GM12874 (cell line): ENCODE results near the gene MED12L.

ENCODE experiments used
- TF ChIP-seq, protein P1 (sequence below): IDR thresholded peaks from 2 replicates; pipeline ENCODE4 v1.5.1; 2011; ENCODE audit warnings: low read depth, mild to moderate bottlenecking, control low read depth, low read length, moderate library complexity; ENCODE audit not compliant: insufficient read depth

MED12L gene

GRCh38 chr3:151301787-151302186, 216.3 kb downstream of the MED12L start:
- TF ChIP-seq, protein P1, sequence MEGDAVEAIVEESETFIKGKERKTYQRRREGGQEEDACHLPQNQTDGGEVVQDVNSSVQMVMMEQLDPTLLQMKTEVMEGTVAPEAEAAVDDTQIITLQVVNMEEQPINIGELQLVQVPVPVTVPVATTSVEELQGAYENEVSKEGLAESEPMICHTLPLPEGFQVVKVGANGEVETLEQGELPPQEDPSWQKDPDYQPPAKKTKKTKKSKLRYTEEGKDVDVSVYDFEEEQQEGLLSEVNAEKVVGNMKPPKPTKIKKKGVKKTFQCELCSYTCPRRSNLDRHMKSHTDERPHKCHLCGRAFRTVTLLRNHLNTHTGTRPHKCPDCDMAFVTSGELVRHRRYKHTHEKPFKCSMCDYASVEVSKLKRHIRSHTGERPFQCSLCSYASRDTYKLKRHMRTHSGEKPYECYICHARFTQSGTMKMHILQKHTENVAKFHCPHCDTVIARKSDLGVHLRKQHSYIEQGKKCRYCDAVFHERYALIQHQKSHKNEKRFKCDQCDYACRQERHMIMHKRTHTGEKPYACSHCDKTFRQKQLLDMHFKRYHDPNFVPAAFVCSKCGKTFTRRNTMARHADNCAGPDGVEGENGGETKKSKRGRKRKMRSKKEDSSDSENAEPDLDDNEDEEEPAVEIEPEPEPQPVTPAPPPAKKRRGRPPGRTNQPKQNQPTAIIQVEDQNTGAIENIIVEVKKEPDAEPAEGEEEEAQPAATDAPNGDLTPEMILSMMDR, result no peak

DNA sequence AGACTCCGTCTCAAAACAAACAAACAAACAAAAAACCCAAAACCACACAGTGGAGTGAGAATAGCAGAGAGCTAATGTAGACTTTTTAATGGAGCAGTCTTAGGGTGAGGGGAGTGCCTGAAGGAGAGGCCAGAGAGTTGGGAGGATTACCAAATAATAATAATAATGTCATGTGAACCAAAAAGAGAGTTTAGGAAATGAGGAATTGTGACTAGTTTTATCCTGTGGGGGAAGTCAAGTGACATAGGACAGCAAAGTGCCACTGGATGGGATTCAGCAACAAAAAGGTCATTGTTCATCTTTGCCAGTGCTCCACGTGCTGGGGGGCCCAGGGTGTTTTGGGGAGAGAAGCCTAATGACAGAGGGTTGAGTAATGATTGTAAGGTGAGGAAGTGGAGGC, 218.3 kb downstream of the MED12L start:
- TF ChIP-seq, protein P1, result no peak

GRCh38 chr3:151305060-151305774, 219.8 kb downstream of the MED12L start:
- TF ChIP-seq, protein P1, result no peak

DNA sequence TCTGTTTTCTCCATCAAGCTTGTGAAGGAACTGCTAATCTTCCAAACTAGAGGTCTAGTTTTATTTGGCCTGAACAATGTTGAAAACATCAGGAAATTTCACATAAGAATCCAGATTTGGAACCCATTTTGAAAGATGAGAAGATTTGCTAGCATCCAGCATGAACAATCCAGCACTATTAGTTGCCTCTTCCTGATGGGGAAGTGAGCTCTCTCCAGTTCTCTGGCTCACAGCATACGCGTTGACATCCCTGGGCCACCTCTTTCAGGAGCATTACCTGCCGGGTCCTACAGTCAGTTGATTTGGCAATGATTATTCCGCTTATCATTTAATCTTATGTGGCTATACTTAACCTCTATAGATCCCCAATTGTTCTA, 220.3 kb downstream of the MED12L start:
- TF ChIP-seq, protein P1, result no peak

- TF ChIP-seq, protein P1, result no peak
Measured at GRCh38 chr3:151306168-151306810, 220.8 kb downstream of the MED12L start.

- TF ChIP-seq, protein P1, result no peak
Measured at GRCh38 chr3:151307131-151307530, 221.7 kb downstream of the MED12L start.

DNA sequence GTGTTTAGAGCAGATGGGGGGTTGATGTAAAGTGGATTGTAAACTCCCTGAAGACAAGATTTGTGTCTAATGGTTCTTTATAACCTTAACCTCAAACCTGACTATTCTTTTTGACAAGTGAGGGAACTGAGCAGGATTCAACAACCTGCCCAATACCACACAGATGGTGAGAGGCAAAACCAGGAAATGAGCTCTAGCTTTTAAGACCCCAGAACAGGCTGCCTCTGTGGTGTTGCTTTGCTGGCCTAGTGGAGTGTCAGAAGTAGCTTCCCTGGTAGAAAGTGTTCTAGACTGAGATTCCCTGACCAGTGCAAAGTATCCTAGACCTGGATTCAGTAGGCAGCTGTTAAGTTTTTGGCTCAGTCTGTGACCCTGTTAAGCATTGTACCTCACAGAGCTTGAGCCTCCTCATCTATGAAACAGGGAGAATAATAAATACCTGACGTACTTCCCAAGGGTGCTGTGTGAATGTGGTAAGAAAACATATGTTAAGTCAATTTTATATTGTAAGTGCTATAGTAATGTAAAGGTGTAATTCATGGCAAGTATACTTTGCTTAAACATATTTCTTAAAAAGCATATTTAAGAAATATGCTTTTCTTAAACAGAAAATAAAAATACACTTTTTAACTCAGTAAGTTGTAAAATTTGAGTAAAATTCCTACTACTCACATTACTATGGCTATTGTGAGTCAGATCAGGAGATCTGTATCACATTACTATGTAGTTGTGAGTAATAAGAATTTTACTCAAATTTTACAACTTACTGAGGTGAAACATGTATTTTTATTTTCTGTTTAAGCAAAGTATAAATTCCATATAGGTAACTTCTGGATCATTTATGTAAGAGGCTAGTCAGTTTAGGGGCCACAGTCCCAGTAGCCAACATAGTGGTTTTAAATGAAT, 222.4 kb downstream of the MED12L start:
- TF ChIP-seq, protein P1, result no peak
